HEK293 (cell line): ENCODE measurements around the gene HDLBP.

Experiments
- CTCF ChIA-PET: fragments of 350-600 bp; formaldehyde crosslinking; extraction: SDS; loops from one replicate; lab custom pipeline; 2021; ENCODE audit warnings: antibody characterized with exemption; lab: Yijun Ruan, JAX
- POLR2A ChIA-PET: fragments of 300-600 bp; formaldehyde crosslinking; extraction: SDS; loops from one replicate; lab custom pipeline; 2020; ENCODE audit warnings: antibody characterized with exemption, inconsistent platforms; lab: Yijun Ruan, JAX
- H3K27ac ChIP-seq: fragments of 200-500 bp; sonication (Bioruptor generic); 2 replicates; pipeline ENCODE4 v1.5.1; 2014; ENCODE audit warnings: low read depth, low read length, control low read depth, inconsistent platforms; ENCODE audit errors: extremely low read depth
- H3K36me3 ChIP-seq, 2 experiments: fragments of 200-500 bp in 1 of 2; sonication (Bioruptor generic) in 1 of 2; 1 replicate in 1 of 2; 2 replicates in 1 of 2; pipeline ENCODE4 v1.5.1; 2014 to 2017; ENCODE audit warnings: inconsistent platforms in 2 of 2, low read length in 2 of 2; ENCODE audit not compliant: control insufficient read depth in 2 of 2, insufficient read depth in 1 of 2
- H3K4me1 ChIP-seq: fragments of 200-500 bp; sonication (Bioruptor generic); 2 replicates; pipeline ENCODE4 v1.5.1; 2014; ENCODE audit warnings: mild to moderate bottlenecking, low read length, inconsistent platforms; ENCODE audit not compliant: control insufficient read depth, insufficient read depth
- H3K4me3 ChIP-seq: 2 replicates; pipeline ENCODE4 v1.5.1; 2011; ENCODE audit warnings: low read depth, mild to moderate bottlenecking, control low read depth, low read length, moderate library complexity
- H3K9me3 ChIP-seq: fragments of 200-500 bp; sonication (Bioruptor generic); 2 replicates; pipeline ENCODE4 v1.5.1; 2014; ENCODE audit warnings: low read depth, low read length, inconsistent platforms; ENCODE audit not compliant: control insufficient read depth, insufficient read depth
- GLI2 ChIP-seq: fragments of 450-650 bp; formaldehyde crosslinking; IDR thresholded peaks from 2 replicates; pipeline ENCODE4; 2017; ENCODE audit warnings: missing biosample characterization, missing genetic modification characterization, low read depth, borderline replicate concordance
- KLF1 ChIP-seq: fragments of 450-650 bp; formaldehyde crosslinking; IDR thresholded peaks from 2 replicates; pipeline ENCODE4 v1.5.1; 2016; ENCODE audit warnings: missing biosample characterization, missing genetic modification characterization
- KLF7 ChIP-seq: fragments of 450-650 bp; formaldehyde crosslinking; IDR thresholded peaks from 2 replicates; pipeline ENCODE4 v1.5.1; 2016; ENCODE audit warnings: missing biosample characterization, missing genetic modification characterization, borderline replicate concordance
- KLF9 ChIP-seq: fragments of 450-650 bp; formaldehyde crosslinking; IDR thresholded peaks from 2 replicates; pipeline ENCODE4 v1.5.1; 2016; ENCODE audit warnings: missing biosample characterization, missing genetic modification characterization, low read depth
- RBAK ChIP-seq: fragments of 450-650 bp; formaldehyde crosslinking; IDR thresholded peaks from 2 replicates; pipeline ENCODE4 v1.5.1; 2016; ENCODE audit warnings: missing biosample characterization, missing genetic modification characterization
- SCRT2 ChIP-seq: fragments of 450-650 bp; formaldehyde crosslinking; IDR thresholded peaks from 2 replicates; pipeline ENCODE4 v1.5.1; 2016; ENCODE audit warnings: missing biosample characterization, missing genetic modification characterization
- SP2 ChIP-seq: fragments of 450-650 bp; formaldehyde crosslinking; IDR thresholded peaks from 2 replicates; pipeline ENCODE4 v1.5.1; 2016; ENCODE audit warnings: missing biosample characterization, missing genetic modification characterization
- ZNF114 ChIP-seq: fragments of 450-650 bp; formaldehyde crosslinking; IDR thresholded peaks from 2 replicates; pipeline ENCODE4 v1.5.0; 2017; ENCODE audit warnings: missing biosample characterization, missing genetic modification characterization
- ZNF157 ChIP-seq: fragments of 450-650 bp; formaldehyde crosslinking; IDR thresholded peaks from 2 replicates; pipeline ENCODE4 v1.5.1; 2016; ENCODE audit warnings: missing biosample characterization, missing genetic modification characterization
- ZNF223 ChIP-seq: fragments of 450-650 bp; formaldehyde crosslinking; IDR thresholded peaks from 2 replicates; pipeline ENCODE4 v1.5.1; 2016; ENCODE audit warnings: missing biosample characterization, missing genetic modification characterization
- ZNF311 ChIP-seq: fragments of 450-650 bp; formaldehyde crosslinking; IDR thresholded peaks from 2 replicates; pipeline ENCODE4 v1.5.1; 2017; ENCODE audit warnings: missing biosample characterization, missing genetic modification characterization, borderline replicate concordance
- ZNF324 ChIP-seq: fragments of 450-650 bp; formaldehyde crosslinking; IDR thresholded peaks from 2 replicates; pipeline ENCODE4 v1.5.1; 2016; ENCODE audit warnings: missing biosample characterization, missing genetic modification characterization
- ZNF37A ChIP-seq: fragments of 450-650 bp; IDR thresholded peaks from 2 replicates; pipeline ENCODE4 v1.5.1; 2018; ENCODE audit warnings: missing biosample characterization, missing genetic modification characterization
- ZNF426 ChIP-seq: fragments of 450-650 bp; formaldehyde crosslinking; IDR thresholded peaks from 2 replicates; pipeline ENCODE4 v1.5.1; 2017; ENCODE audit warnings: missing biosample characterization, missing genetic modification characterization, mild to moderate bottlenecking, inconsistent platforms, moderate library complexity
- ZNF529 ChIP-seq: fragments of 450-650 bp; formaldehyde crosslinking; IDR thresholded peaks from 2 replicates; pipeline ENCODE4 v1.5.1; 2017; ENCODE audit warnings: missing genetic modification characterization, missing biosample characterization; ENCODE audit not compliant: insufficient replicate concordance
- ZNF548 ChIP-seq: fragments of 450-650 bp; formaldehyde crosslinking; IDR thresholded peaks from 2 replicates; pipeline ENCODE4 v1.5.1; 2016; ENCODE audit warnings: missing biosample characterization, missing genetic modification characterization
- ZNF561 ChIP-seq: fragments of 450-650 bp; IDR thresholded peaks from 2 replicates; pipeline ENCODE4 v1.5.1; 2018; ENCODE audit warnings: missing biosample characterization, missing genetic modification characterization, borderline replicate concordance
- ZNF621 ChIP-seq: fragments of 450-650 bp; formaldehyde crosslinking; IDR thresholded peaks from 2 replicates; pipeline ENCODE4 v1.5.1; 2017; ENCODE audit warnings: missing biosample characterization, missing genetic modification characterization
- ZNF624 ChIP-seq: fragments of 450-650 bp; formaldehyde crosslinking; IDR thresholded peaks from 2 replicates; pipeline ENCODE4 v1.5.1; 2017; ENCODE audit warnings: missing biosample characterization, missing genetic modification characterization
- TF ChIP-seq, protein P1 (sequence below): fragments of 450-650 bp; formaldehyde crosslinking; IDR thresholded peaks from 2 replicates; pipeline ENCODE4 v1.5.1; 2016; ENCODE audit warnings: missing biosample characterization, missing genetic modification characterization
- TF ChIP-seq, protein P2 (sequence below): fragments of 450-650 bp; formaldehyde crosslinking; IDR thresholded peaks from 2 replicates; pipeline ENCODE4 v1.5.1; 2017; ENCODE audit warnings: missing biosample characterization, missing genetic modification characterization
- TF ChIP-seq, protein P3 (sequence below): fragments of 450-650 bp; formaldehyde crosslinking; IDR thresholded peaks from 2 replicates; pipeline ENCODE4; 2016; ENCODE audit warnings: missing biosample characterization, missing genetic modification characterization
- TF ChIP-seq, protein P4 (sequence below): fragments of 450-650 bp; formaldehyde crosslinking; IDR thresholded peaks from 2 replicates; pipeline ENCODE4 v1.5.1; 2017; ENCODE audit warnings: missing biosample characterization, missing genetic modification characterization

HDLBP gene

DNA sequence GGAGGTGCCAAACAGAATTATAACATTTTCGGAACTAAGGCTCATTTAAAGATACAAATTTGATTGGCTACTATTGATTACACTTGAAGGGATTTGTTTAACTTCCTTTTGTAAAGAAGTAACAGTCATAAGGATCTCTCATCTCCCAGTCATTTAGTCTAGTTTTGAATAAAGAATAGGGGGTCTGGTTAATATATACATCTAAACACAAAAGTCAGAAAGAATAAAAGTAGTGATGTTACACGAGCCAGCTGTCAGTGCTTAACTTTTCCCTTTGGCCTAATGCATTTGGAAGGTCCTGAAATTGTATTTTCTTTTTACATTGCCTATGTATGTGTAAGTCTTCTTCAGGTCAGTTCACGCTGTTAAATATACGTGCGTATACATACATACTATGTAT is 8.3 kb upstream of the HDLBP start (continued):
- TF ChIP-seq, protein P1, sequence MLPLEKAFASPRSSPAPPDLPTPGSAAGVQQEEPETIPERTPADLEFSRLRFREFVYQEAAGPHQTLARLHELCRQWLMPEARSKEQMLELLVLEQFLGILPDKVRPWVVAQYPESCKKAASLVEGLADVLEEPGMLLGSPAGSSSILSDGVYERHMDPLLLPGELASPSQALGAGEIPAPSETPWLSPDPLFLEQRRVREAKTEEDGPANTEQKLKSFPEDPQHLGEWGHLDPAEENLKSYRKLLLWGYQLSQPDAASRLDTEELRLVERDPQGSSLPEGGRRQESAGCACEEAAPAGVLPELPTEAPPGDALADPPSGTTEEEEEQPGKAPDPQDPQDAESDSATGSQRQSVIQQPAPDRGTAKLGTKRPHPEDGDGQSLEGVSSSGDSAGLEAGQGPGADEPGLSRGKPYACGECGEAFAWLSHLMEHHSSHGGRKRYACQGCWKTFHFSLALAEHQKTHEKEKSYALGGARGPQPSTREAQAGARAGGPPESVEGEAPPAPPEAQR: no peak
- TF ChIP-seq KLF7 (no peak), ZNF157 (no peak), ZNF311 (tag by site-specific recombination) (no peak), ZNF426 (no peak)
- TF ChIP-seq, all 188 proteins: peak for 0

DNA sequence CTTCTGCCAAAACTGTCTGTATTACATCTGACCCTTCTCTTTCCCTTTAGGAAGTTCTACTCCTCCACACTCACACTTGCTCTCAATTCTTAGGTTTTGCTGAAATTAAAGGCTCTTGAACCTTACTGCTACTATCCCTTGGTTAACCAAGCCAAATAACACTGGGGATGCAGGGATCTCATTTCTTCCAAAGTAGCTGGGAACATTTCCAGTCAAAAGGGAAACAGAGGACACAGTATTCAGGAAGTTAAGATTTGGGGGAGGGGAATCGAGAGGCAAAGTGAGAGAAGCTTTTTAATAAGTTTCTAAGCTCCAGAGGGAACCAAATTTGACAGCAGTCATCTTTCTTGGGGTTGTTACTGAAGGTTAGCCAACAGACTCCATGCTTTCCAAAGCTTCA is 6.4 kb upstream of the HDLBP start:
- peaks cover 14% of the 10 kb centered on the region for H3K4me1 ChIP-seq
- ChIA-PET POLR2A (no interaction called here), CTCF (interaction anchor here (0.7 kb wide), 1 partner anchor 9 kb away, joined by 3 read pairs; no protein-coding TSS in a partner anchor)
- no peaks in the 10 kb centered on the region for H3K9me3 ChIP-seq
- H3K36me3 ChIP-seq: peaks cover 40 to 55% of the 10 kb centered on the region in 2 experiments
- no peak for TF ChIP-seq SCRT2
- no peak for TF ChIP-seq ZNF324 (tag by site-specific recombination)
- no peak for TF ChIP-seq RBAK (tag by site-specific recombination)
- TF ChIP-seq GLI2 (tag by site-specific recombination): no peak
- TF ChIP-seq, protein P2, sequence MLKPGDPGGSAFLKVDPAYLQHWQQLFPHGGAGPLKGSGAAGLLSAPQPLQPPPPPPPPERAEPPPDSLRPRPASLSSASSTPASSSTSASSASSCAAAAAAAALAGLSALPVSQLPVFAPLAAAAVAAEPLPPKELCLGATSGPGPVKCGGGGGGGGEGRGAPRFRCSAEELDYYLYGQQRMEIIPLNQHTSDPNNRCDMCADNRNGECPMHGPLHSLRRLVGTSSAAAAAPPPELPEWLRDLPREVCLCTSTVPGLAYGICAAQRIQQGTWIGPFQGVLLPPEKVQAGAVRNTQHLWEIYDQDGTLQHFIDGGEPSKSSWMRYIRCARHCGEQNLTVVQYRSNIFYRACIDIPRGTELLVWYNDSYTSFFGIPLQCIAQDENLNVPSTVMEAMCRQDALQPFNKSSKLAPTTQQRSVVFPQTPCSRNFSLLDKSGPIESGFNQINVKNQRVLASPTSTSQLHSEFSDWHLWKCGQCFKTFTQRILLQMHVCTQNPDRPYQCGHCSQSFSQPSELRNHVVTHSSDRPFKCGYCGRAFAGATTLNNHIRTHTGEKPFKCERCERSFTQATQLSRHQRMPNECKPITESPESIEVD (tag by site-specific recombination): no peak
- TF ChIP-seq, protein P3, sequence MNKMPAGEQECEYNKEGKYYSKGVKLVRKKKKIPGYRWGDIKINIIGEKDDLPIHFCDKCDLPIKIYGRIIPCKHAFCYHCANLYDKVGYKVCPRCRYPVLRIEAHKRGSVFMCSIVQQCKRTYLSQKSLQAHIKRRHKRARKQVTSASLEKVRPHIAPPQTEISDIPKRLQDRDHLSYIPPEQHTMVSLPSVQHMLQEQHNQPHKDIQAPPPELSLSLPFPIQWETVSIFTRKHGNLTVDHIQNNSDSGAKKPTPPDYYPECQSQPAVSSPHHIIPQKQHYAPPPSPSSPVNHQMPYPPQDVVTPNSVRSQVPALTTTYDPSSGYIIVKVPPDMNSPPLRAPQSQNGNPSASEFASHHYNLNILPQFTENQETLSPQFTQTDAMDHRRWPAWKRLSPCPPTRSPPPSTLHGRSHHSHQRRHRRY (tag by site-specific recombination): no peak
- no peak for TF ChIP-seq ZNF621
- no peak for TF ChIP-seq ZNF114 (tag by site-specific recombination)
- no peak for TF ChIP-seq ZNF37A
- no peak for TF ChIP-seq ZNF561 (tag by site-specific recombination)
- TF ChIP-seq ZNF548 (tag by site-specific recombination): no peak
- TF ChIP-seq ZNF624 (tag by site-specific recombination): no peak
- TF ChIP-seq, protein P4, sequence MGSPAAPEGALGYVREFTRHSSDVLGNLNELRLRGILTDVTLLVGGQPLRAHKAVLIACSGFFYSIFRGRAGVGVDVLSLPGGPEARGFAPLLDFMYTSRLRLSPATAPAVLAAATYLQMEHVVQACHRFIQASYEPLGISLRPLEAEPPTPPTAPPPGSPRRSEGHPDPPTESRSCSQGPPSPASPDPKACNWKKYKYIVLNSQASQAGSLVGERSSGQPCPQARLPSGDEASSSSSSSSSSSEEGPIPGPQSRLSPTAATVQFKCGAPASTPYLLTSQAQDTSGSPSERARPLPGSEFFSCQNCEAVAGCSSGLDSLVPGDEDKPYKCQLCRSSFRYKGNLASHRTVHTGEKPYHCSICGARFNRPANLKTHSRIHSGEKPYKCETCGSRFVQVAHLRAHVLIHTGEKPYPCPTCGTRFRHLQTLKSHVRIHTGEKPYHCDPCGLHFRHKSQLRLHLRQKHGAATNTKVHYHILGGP (tag by site-specific recombination): no peak
- no peak for TF ChIP-seq ZNF529 (tag by site-specific recombination)
- TF ChIP-seq ZNF223: no peak
- TF ChIP-seq SP2 (tag by site-specific recombination): no peak
- TF ChIP-seq KLF1 (tag by site-specific recombination): no peak
- no peak for TF ChIP-seq KLF9 (tag by site-specific recombination)
- H3K4me3 ChIP-seq: no peak overlapping the region
- no peak overlapping the region for H3K27ac ChIP-seq
